HepG2 (cell line): ENCODE measurements around the gene FRMD4B. TPM values are rescaled to one million over a fixed set of nuclear protein-coding genes. Genes with fewer than 3 reads are reported as not detected.

Experiments
- ATAC-seq: fragments of 200-7000 bp; cut with Tn5 transposase; 3 replicates; pipeline ENCODE4 v1.9.1; 2020; ENCODE audit warnings: mild to moderate bottlenecking, moderate library complexity
- BruUV-seq: library from RNA; stranded (reverse); fragments of 400-500 nt; replicated peaks from 2 replicates; lab custom pipeline; 2021; lab: Mats Ljungman, UMichigan
- CTCF ChIA-PET: fragments of 300-600 bp; formaldehyde crosslinking; extraction: SDS; loops from one replicate; lab custom pipeline; 2021; ENCODE audit warnings: low total read pairs, inconsistent platforms, low intra/inter-chr PET ratio; lab: Yijun Ruan, JAX
- POLR2A ChIA-PET: fragments of 350-600 bp; sonication (Branson Sonifier 250); formaldehyde crosslinking; loops from one replicate; lab custom pipeline; 2020; ENCODE audit warnings: antibody characterized with exemption, inconsistent platforms; lab: Yijun Ruan, JAX
- DNase-seq: peaks from one replicate; pipeline ENCODE4 v3.0.0-alpha.2; 2015; ENCODE audit warnings: low spot score
- FAIRE-seq: peaks from 3 replicates; lab custom pipeline; 2011; peaks lifted over from hg19 to GRCh38; lab: Jason Lieb, UNC
- H2AFZ ChIP-seq: one replicate; pipeline ENCODE4 v1.6.1; 2011; ENCODE audit warnings: low read length, inconsistent platforms
- H3K27ac ChIP-seq: fragments of 300-600 bp; 3 replicates; pipeline ENCODE4 v1.8.0; 2011; ENCODE audit warnings: mixed run types, mild to moderate bottlenecking, mixed read lengths, low read length, inconsistent platforms; ENCODE audit not compliant: insufficient read depth; ENCODE audit errors: extremely low read length
- H3K27me3 ChIP-seq, 2 experiments: fragments of 200-600 bp in 1 of 2; 2 replicates in 1 of 2; 3 replicates in 1 of 2; pipeline versions ENCODE4 v1.6.0 to v1.8.0; 2011; ENCODE audit warnings: low read length in 2 of 2, mild to moderate bottlenecking in 2 of 2, moderate library complexity in 2 of 2, inconsistent platforms in 1 of 2; ENCODE audit not compliant: insufficient read depth in 2 of 2, control insufficient read depth in 1 of 2
- H3K36me3 ChIP-seq, 2 experiments: fragments of 200-600 bp in 1 of 2; replicated peaks in 1 of 2; 2 replicates in 1 of 2; 3 replicates in 1 of 2; pipeline versions ENCODE4 v1.5.1 to v1.8.0; 2011; ENCODE audit warnings: low read length in 2 of 2, inconsistent platforms in 1 of 2; ENCODE audit not compliant: insufficient read depth in 2 of 2, control insufficient read depth in 1 of 2
- H3K4me1 ChIP-seq: 2 replicates; pipeline ENCODE4 v1.5.1; 2012; ENCODE audit warnings: low read length, inconsistent platforms; ENCODE audit not compliant: insufficient read depth
- H3K4me2 ChIP-seq: 2 replicates; pipeline ENCODE4 v1.6.0; 2011; ENCODE audit warnings: low read depth, low read length, inconsistent platforms
- H3K4me3 ChIP-seq, 3 experiments: fragments of 200-600 bp in 1 of 3; sonication (generic), shearing (Covaris generic) in 1 of 3; replicated peaks in 1 of 3; 2 replicates each; pipeline ENCODE4 v1.5.1; 2011 to 2016; ENCODE audit warnings: low read length in 3 of 3, inconsistent platforms in 2 of 3, low read depth in 2 of 3, mild to moderate bottlenecking in 2 of 3, control low read depth in 1 of 3, mixed read lengths in 1 of 3; ENCODE audit not compliant: insufficient read depth in 1 of 3
- H3K79me2 ChIP-seq: one replicate; pipeline ENCODE4 v1.6.1; 2011; ENCODE audit warnings: low read length, inconsistent platforms; ENCODE audit not compliant: insufficient read depth
- H3K9ac ChIP-seq: 2 replicates; pipeline ENCODE4 v1.6.0; 2011; ENCODE audit warnings: mild to moderate bottlenecking, low read depth, low read length, inconsistent platforms; ENCODE audit not compliant: insufficient read depth
- H3K9me3 ChIP-seq: 2 replicates; pipeline ENCODE4 v1.5.1; 2012; ENCODE audit warnings: mild to moderate bottlenecking, low read length
- H4K20me1 ChIP-seq: 2 replicates; pipeline ENCODE4 v1.6.0; 2011; ENCODE audit warnings: inconsistent platforms, mild to moderate bottlenecking, low read length, moderate library complexity; ENCODE audit not compliant: insufficient read depth
- ARID2 ChIP-seq: sonication (generic); formaldehyde crosslinking; IDR thresholded peaks from 2 replicates; pipeline ENCODE4 v1.8.1; 2022; ENCODE audit warnings: mild to moderate bottlenecking, missing genetic modification reagents, borderline replicate concordance
- ARNT ChIP-seq: fragments of 450-650 bp; IDR thresholded peaks from 2 replicates; pipeline ENCODE4 v1.6.1; 2017
- CBX2 ChIP-seq, 2 experiments: fragments of 200-600 bp in 1 of 2; sonication (generic); formaldehyde crosslinking in 1 of 2; IDR thresholded peaks; 2 replicates each; pipeline versions ENCODE4 v1.7.0 to v1.8.1; 2018 to 2022; ENCODE audit warnings: low read depth in 2 of 2, low read length in 1 of 2, mild to moderate bottlenecking in 1 of 2, missing genetic modification reagents in 1 of 2
- CCAR2 ChIP-seq: fragments of 200-400 bp; formaldehyde crosslinking; optimal IDR thresholded peaks from 2 replicates; pipeline ENCODE3; 2018; ENCODE audit warnings: low read depth, mild to moderate bottlenecking, low read length, moderate library complexity
- CCDC6 ChIP-seq: sonication (generic); formaldehyde crosslinking; IDR thresholded peaks from 2 replicates; pipeline ENCODE4 v1.8.1; 2022; ENCODE audit warnings: mild to moderate bottlenecking, missing genetic modification reagents, moderate library complexity
- FOXP1 ChIP-seq, 2 experiments: fragments of 450-650 bp in 1 of 2; IDR thresholded peaks; 2 replicates each; pipeline ENCODE4 v1.6.1; 2017 to 2018; ENCODE audit warnings: antibody characterized with exemption in 1 of 2
- HDAC6 ChIP-seq: fragments of 200-600 bp; sonication (generic); IDR thresholded peaks from 2 replicates; pipeline ENCODE4 v1.7.0; 2017; ENCODE audit warnings: mild to moderate bottlenecking, antibody characterized with exemption, low read length, low read depth
- PLRG1 ChIP-seq: fragments of 450-650 bp; conservative IDR thresholded peaks from 2 replicates; pipeline ENCODE4 v1.6.1; 2016
- RARA ChIP-seq: IDR thresholded peaks from 2 replicates; pipeline ENCODE4 v1.6.1; 2016; ENCODE audit warnings: missing genetic modification reagents, missing compliant biosample characterization
- SP140L ChIP-seq: sonication (generic); formaldehyde crosslinking; IDR thresholded peaks from 2 replicates; pipeline ENCODE4 v1.4.0; 2020; ENCODE audit warnings: missing genetic modification reagents, borderline replicate concordance
- TRIM24 ChIP-seq: sonication (generic); formaldehyde crosslinking; IDR thresholded peaks from 2 replicates; pipeline ENCODE4 v1.8.0; 2022; ENCODE audit warnings: mild to moderate bottlenecking, missing genetic modification reagents
- ZNF207 ChIP-seq: fragments of 450-650 bp; IDR thresholded peaks from 2 replicates; pipeline ENCODE4 v1.6.1; 2016; ENCODE audit warnings: antibody characterized with exemption, borderline replicate concordance
- ZNF33A ChIP-seq: sonication (generic); formaldehyde crosslinking; IDR thresholded peaks from 2 replicates; pipeline ENCODE4 v1.5.1; 2020; ENCODE audit warnings: missing genetic modification reagents, mild to moderate bottlenecking, moderate library complexity, borderline replicate concordance
- ZNF850 ChIP-seq: sonication (generic); formaldehyde crosslinking; conservative IDR thresholded peaks from 2 replicates; pipeline ENCODE4 v1.9.0; 2021; ENCODE audit warnings: mild to moderate bottlenecking, missing genetic modification reagents
- ZNF891 ChIP-seq: sonication (generic); formaldehyde crosslinking; IDR thresholded peaks from 2 replicates; pipeline ENCODE4 v1.5.0; 2020; ENCODE audit warnings: mild to moderate bottlenecking, missing genetic modification reagents
- WGBS: methylation state at CpG from one replicate; pipeline ENCODE4 v1.1.6; 2017; ENCODE audit warnings: low lambda C conversion rate; 5-methylcytosine and 5-hydroxymethylcytosine counted together
- in situ Hi-C: cut with HindIII; loops from 2 replicates; pipeline ENCODE4 v1.10.0; 2017; ENCODE audit warnings: low pct_unique_long_range_greater_than_20kb; ENCODE audit not compliant: extremely low pct_ligation_motif_present
- intact Hi-C: fragments of 100-400 bp; cut with micrococcal nuclease; formaldehyde crosslinking; loops from one replicate; pipeline ENCODE4 v1.10.0; 2022; ENCODE audit not compliant: unreplicated experiment
- polyA plus RNA-seq, 8 experiments: library from polyadenylated mRNA; depleted of rRNA in 3 of 8; stranded (reverse) in 7 of 8; unstranded in 1 of 8; fragments of >200 nt; fragmentation: Illumina TruSeq in 4 of 8; extraction: Trizol in 4 of 8; gene quantifications; 2 replicates each; pipeline versions ENCODE4 v1.2.1 to v1.2.3, GENCODE V29; 2011 to 2016; ENCODE audit warnings: low read depth in 4 of 8, missing spikeins in 1 of 8, mixed read lengths in 1 of 8; ENCODE audit not compliant: insufficient read depth in 1 of 8
- total RNA-seq, 5 experiments: library from RNA; depleted of rRNA; stranded (reverse); fragments of >200 nt; fragmentation: Illumina TruSeq; extraction: Trizol; gene quantifications; 2 replicates each; pipeline ENCODE4 v1.2.3, GENCODE V29; 2016; ENCODE audit warnings: low read depth in 1 of 5
- TF ChIP-seq, protein P1 (sequence below): sonication (generic); formaldehyde crosslinking; IDR thresholded peaks from 2 replicates; pipeline ENCODE4 v1.8.1; 2023; ENCODE audit warnings: mild to moderate bottlenecking, missing genetic modification reagents, borderline replicate concordance
- TF ChIP-seq, protein P2 (sequence below): sonication (generic); formaldehyde crosslinking; IDR thresholded peaks from 2 replicates; pipeline ENCODE4 v1.4.0; 2020; ENCODE audit warnings: missing genetic modification reagents
- TF ChIP-seq, protein P3 (sequence below): sonication (generic); formaldehyde crosslinking; IDR thresholded peaks from 2 replicates; pipeline ENCODE4 v1.4.0; 2020; ENCODE audit warnings: mild to moderate bottlenecking, missing genetic modification reagents

FRMD4B gene
- total and polyA plus RNA-seq, 2 of the 13 experiments (the other 11 are each of a cell fraction or from before 2014, with no cell fraction given) = 3.0 to 3.3 TPM

DNA sequence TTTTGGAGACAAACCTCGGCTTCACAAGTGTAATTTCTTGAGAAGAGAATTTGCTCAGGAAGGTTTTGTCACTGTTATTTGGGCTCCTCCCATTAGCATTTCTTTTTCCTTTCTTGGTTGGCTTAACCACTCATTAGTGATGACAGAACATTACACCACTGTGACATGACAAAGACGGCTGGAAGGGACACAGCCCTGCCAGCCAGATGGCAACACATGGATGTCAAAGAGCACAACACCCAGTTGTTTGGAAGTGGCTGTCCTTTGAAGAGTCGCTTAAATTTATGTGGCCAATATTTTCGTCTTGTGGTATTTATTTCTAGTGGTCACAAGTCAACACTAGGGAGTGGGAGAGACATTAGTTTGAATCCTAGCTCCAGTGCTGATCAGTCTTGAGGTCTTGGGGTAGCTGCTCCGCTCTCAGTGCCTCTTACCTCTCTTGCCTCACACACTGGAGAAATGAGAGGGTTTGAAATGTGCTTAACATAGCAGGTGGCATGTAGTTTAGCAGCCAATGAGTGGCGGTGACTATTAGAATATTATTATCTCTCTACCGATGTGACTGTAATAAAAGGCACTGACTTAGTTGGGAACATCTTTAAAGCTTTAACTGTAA lies 92.8 kb downstream of the FRMD4B start:
- no peak for FAIRE-seq
- H3K9me3 ChIP-seq = no peaks in the 10 kb centered on the region
- DNase-seq = no peak
- H3K4me2 ChIP-seq = no peak overlapping the region
- TF ChIP-seq PLRG1 = no peak
- no peak for TF ChIP-seq ARNT
- TF ChIP-seq ZNF850 = no peak
- TF ChIP-seq CBX2 (IDR thresholded peaks at IDR 0.05; ENCODE audit: low read depth, low read length) = no peak
- TF ChIP-seq CBX2 (CRISPR knock-in tag; IDR thresholded peaks at IDR 0.05; ENCODE audit: low read depth) = no peak
- TF ChIP-seq FOXP1 (IDR thresholded peaks at IDR 0.05) = no peak
- TF ChIP-seq FOXP1 (CRISPR knock-in tag; IDR thresholded peaks at IDR 0.05) = no peak
- TF ChIP-seq, protein P1, sequence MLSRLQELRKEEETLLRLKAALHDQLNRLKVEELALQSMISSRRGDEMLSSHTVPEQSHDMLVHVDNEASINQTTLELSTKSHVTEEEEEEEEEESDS (CRISPR knock-in tag) = no peak
- TF ChIP-seq ZNF891 (CRISPR knock-in tag) = no peak
- no peak for TF ChIP-seq RARA (CRISPR knock-in tag)
- no peaks in the 10 kb centered on the region for H3K36me3 ChIP-seq
- no TSS peak for BruUV-seq
- no peak overlapping the region for H3K9ac ChIP-seq
- no peak for ATAC-seq
- no peaks in the 10 kb centered on the region for H3K4me1 ChIP-seq
- POLR2A ChIA-PET = no interaction called here
- H2AFZ ChIP-seq = no peak overlapping the region
- in situ Hi-C loops (no loop called here), intact Hi-C loops (no loop called here)
- 53% methylated on average over 7 of the region's 7 CpGs for WGBS
- CTCF ChIA-PET = no interaction called here
- no peaks in the 10 kb centered on the region for H4K20me1 ChIP-seq
- no peaks in the 10 kb centered on the region for H3K79me2 ChIP-seq
- peaks cover under 1 to 7% of the 10 kb centered on the region in 2 experiments; a peak in 2 of 5 replicates for H3K27me3 ChIP-seq
- no peak overlapping the region for H3K27ac ChIP-seq
- no peak overlapping the region for H3K4me3 ChIP-seq

DNA sequence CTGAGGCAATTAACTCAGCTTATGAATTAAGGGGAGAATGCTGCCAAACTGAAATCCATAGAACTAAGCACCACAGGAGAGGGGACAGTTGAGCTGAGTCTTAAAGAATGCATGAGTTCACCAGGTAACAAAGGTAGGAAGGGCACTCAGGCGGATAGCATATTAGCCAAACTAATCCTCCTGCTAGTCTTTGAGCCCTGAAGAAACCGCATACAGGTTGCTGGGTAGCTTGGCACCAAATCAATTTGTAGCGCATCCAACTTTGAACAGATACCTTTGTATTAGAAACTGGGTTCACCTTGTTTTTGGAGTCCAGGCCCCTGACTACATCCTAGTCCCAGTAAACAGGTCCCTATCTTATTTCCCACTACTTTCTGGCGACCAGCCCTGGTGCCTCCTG lies 93.7 kb downstream of the FRMD4B start:
- Histone ChIP-seq H4K20me1 (no peaks in the 10 kb centered on the region), H3K4me3 (no peak overlapping the region), H3K4me1 (no peaks in the 10 kb centered on the region), H3K79me2 (no peaks in the 10 kb centered on the region), H2AFZ (no peak overlapping the region), H3K36me3 (no peaks in the 10 kb centered on the region), H3K4me2 (no peak overlapping the region), H3K27ac (no peak overlapping the region), H3K9ac (no peak overlapping the region), H3K27me3 (peaks cover 2 to 7% of the 10 kb centered on the region in 2 experiments; a peak in 2 of 5 replicates), H3K9me3 (no peaks in the 10 kb centered on the region)
- in situ Hi-C loops = no loop called here
- POLR2A ChIA-PET = no interaction called here
- intact Hi-C loops = no loop called here
- ATAC-seq (no peak), FAIRE-seq (no peak), DNase-seq (no peak)
- BruUV-seq = no TSS peak
- CTCF ChIA-PET = no interaction called here
- 16% methylated on average over 4 of the region's 4 CpGs for WGBS
- TF ChIP-seq PLRG1 (no peak), CCDC6 (CRISPR knock-in tag) (no peak), ZNF207 (no peak), TRIM24 (CRISPR knock-in tag) (no peak), ARID2 (CRISPR knock-in tag) (no peak), CCAR2 (no peak), SP140L (CRISPR knock-in tag) (no peak), HDAC6 (no peak), ZNF33A (CRISPR knock-in tag) (no peak)
- TF ChIP-seq, protein P2, sequence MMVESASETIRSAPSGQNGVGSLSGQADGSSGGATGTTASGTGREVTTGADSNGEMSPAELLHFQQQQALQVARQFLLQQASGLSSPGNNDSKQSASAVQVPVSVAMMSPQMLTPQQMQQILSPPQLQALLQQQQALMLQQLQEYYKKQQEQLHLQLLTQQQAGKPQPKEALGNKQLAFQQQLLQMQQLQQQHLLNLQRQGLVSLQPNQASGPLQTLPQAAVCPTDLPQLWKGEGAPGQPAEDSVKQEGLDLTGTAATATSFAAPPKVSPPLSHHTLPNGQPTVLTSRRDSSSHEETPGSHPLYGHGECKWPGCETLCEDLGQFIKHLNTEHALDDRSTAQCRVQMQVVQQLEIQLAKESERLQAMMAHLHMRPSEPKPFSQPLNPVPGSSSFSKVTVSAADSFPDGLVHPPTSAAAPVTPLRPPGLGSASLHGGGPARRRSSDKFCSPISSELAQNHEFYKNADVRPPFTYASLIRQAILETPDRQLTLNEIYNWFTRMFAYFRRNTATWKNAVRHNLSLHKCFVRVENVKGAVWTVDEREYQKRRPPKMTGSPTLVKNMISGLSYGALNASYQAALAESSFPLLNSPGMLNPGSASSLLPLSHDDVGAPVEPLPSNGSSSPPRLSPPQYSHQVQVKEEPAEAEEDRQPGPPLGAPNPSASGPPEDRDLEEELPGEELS (CRISPR knock-in tag) = no peak
- TF ChIP-seq, protein P3, sequence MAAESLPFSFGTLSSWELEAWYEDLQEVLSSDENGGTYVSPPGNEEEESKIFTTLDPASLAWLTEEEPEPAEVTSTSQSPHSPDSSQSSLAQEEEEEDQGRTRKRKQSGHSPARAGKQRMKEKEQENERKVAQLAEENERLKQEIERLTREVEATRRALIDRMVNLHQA (CRISPR knock-in tag) = no peak
